ENCODE measurements around the gene IL9R.
"Not testable (repeated sequence)": the region's sequence is repeated elsewhere in the genome, so short reads cannot be mapped to it uniquely, and the experiment has no call there.

Gene IL9R

GRCh38 chrX:155998116-155998515 is 620 bp downstream of the IL9R start:
- no peak for DNase-seq (ENCODE audit: low read depth in 4 of 4, low spot score in 1 of 4)

GRCh38 chrX:155998761-155999510 is 1.4 kb downstream of the IL9R start:
- no peak for DNase-seq (ENCODE audit: low read depth in 4 of 4, low spot score in 1 of 4)

- not testable (repeated sequence) for DNase-seq (ENCODE audit: low read depth in 4 of 4, low spot score in 1 of 4)
Observed at GRCh38 chrX:155999751-156000150, 2.3 kb downstream of the IL9R start.

- DNase-seq (ENCODE audit: low read depth in 4 of 4, low spot score in 1 of 4): no peak
Observed at GRCh38 chrX:156000361-156000926, 2.9 kb downstream of the IL9R start.

- no peak for DNase-seq (ENCODE audit: low read depth in 4 of 4, low spot score in 1 of 4)
Observed at GRCh38 chrX:156001001-156001666, 3.6 kb downstream of the IL9R start.

GRCh38 chrX:156001667-156002021 is 4.1 kb downstream of the IL9R start:
- DNase-seq (ENCODE audit: low read depth in 4 of 4, low spot score in 1 of 4): no peak

GRCh38 chrX:156002507-156002906 is 5.0 kb downstream of the IL9R start:
- no peak for DNase-seq (ENCODE audit: low read depth in 4 of 4, low spot score in 1 of 4)

- no peak for DNase-seq (ENCODE audit: low read depth in 4 of 4, low spot score in 1 of 4)
Observed at GRCh38 chrX:156003486-156004185, 6.1 kb downstream of the IL9R start.

GRCh38 chrX:156004256-156004655 is 6.8 kb downstream of the IL9R start:
- no peak for DNase-seq (ENCODE audit: low read depth in 4 of 4, low spot score in 1 of 4)

GRCh38 chrX:156004740-156005139 is 7.2 kb downstream of the IL9R start:
- DNase-seq (ENCODE audit: low read depth in 4 of 4, low spot score in 1 of 4): no peak

- DNase-seq (ENCODE audit: low read depth in 4 of 4, low spot score in 1 of 4): no peak
Observed at GRCh38 chrX:156005144-156005543, 7.6 kb downstream of the IL9R start.

GRCh38 chrX:156006468-156006867 is 9.0 kb downstream of the IL9R start:
- not testable (repeated sequence) for DNase-seq (ENCODE audit: low read depth in 4 of 4, low spot score in 1 of 4)

GRCh38 chrX:156008379-156008778 is 10.9 kb downstream of the IL9R start:
- DNase-seq (ENCODE audit: low read depth in 4 of 4, low spot score in 1 of 4): not testable (repeated sequence)

- no peak for DNase-seq (ENCODE audit: low read depth in 4 of 4, low spot score in 1 of 4)
Observed at GRCh38 chrX:156008915-156009314, 11.4 kb downstream of the IL9R start.

GRCh38 chrX:156009691-156010090 is 12.2 kb downstream of the IL9R start:
- DNase-seq (ENCODE audit: low read depth in 4 of 4, low spot score in 1 of 4): not testable (repeated sequence)

GRCh38 chrX:156013286-156013953 is 15.9 kb downstream of the IL9R start:
- DNase-seq (ENCODE audit: low read depth in 4 of 4, low spot score in 1 of 4): not testable (repeated sequence)

GRCh38 chrX:156019846-156020245 is 22.4 kb downstream of the IL9R start:
- not testable (repeated sequence) for DNase-seq (ENCODE audit: low read depth in 4 of 4, low spot score in 1 of 4)

GRCh38 chrX:156023002-156023401 is 25.5 kb downstream of the IL9R start:
- not testable (repeated sequence) for DNase-seq (ENCODE audit: low read depth in 4 of 4, low spot score in 1 of 4)

- DNase-seq (ENCODE audit: low read depth in 4 of 4, low spot score in 1 of 4): not testable (repeated sequence)
Observed at GRCh38 chrX:156024949-156025492, 27.5 kb downstream of the IL9R start.

GRCh38 chrX:156028653-156029237 is 31.2 kb downstream of the IL9R start:
- not testable (repeated sequence) for DNase-seq (ENCODE audit: low read depth in 4 of 4, low spot score in 1 of 4)

Data from stimulated activated CD4-positive, alpha-beta T cell treated with anti-CD3 and anti-CD28 coated beads, Interleukin-1b, Interleukin-23, amount 100 ng/mL, for 24 hours (primary cell).